Spleen (tissue), 11 donors: ENCODE data around the gene GPR21. TPM values are rescaled to one million over a fixed set of nuclear protein-coding genes. Genes with fewer than 3 reads are reported as not detected.

ENCODE experiments used
- DNase-seq: peaks from one replicate; pipeline ENCODE4 v3.0.0-alpha.2; 2020
- H3K27ac ChIP-seq, 8 donors: fragments of 200-600 bp; sonication (generic) in 7 of 8; 1 replicate in 4 of 8; 2 replicates in 4 of 8; pipeline versions ENCODE4 v1.5.0 to v1.8.0; 2016 to 2021; ENCODE audit warnings: inconsistent platforms in 4 of 8, mild to moderate bottlenecking in 4 of 8, moderate library complexity in 1 of 8
- H3K27me3 ChIP-seq, 7 donors: fragments of 200-600 bp; sonication (generic) in 6 of 7; replicated peaks in 1 of 7; 1 replicate in 4 of 7; 2 replicates in 3 of 7; pipeline versions ENCODE4 v1.5.0 to v1.8.0; 2016 to 2021; ENCODE audit warnings: inconsistent platforms in 3 of 7, mild to moderate bottlenecking in 1 of 7
- H3K36me3 ChIP-seq, 6 donors: fragments of 200-600 bp; sonication (generic) in 5 of 6; 1 replicate in 4 of 6; 2 replicates in 2 of 6; pipeline versions ENCODE4 v1.5.0 to v1.8.0; 2016 to 2021; ENCODE audit warnings: inconsistent platforms in 2 of 6
- H3K4me1 ChIP-seq, 6 donors: fragments of 200-600 bp; sonication (generic) in 5 of 6; 1 replicate in 3 of 6; 2 replicates in 3 of 6; pipeline versions ENCODE4 v1.5.0 to v1.8.0; 2016 to 2021; ENCODE audit warnings: inconsistent platforms in 3 of 6
- H3K4me3 ChIP-seq, 8 donors: fragments of 200-600 bp; sonication (generic) in 7 of 8; 1 replicate in 4 of 8; 2 replicates in 4 of 8; pipeline versions ENCODE4 v1.5.0 to v1.8.0; 2016 to 2021; ENCODE audit warnings: inconsistent platforms in 4 of 8, mild to moderate bottlenecking in 4 of 8, moderate library complexity in 2 of 8
- H3K9me3 ChIP-seq, 8 donors: fragments of 200-600 bp; sonication (generic) in 7 of 8; 1 replicate in 4 of 8; 2 replicates in 4 of 8; pipeline versions ENCODE4 v1.5.0 to v1.8.0; 2016 to 2021; ENCODE audit warnings: inconsistent platforms in 4 of 8
- CTCF ChIP-seq, 11 experiments: fragments of 200-600 bp in 7 of 11; fragments of 450-650 bp in 4 of 11; sonication (generic) in 4 of 11; IDR thresholded peaks in 8 of 11; conservative IDR thresholded peaks in 3 of 11; 1 replicate in 7 of 11; 2 replicates in 4 of 11; pipeline versions ENCODE4 v1.4.0 to v1.8.0; 2016 to 2021; ENCODE audit warnings: antibody characterized with exemption in 11 of 11, inconsistent platforms in 4 of 11, mild to moderate bottlenecking in 1 of 11
- POLR2A ChIP-seq, 3 donors: fragments of 450-650 bp; IDR thresholded peaks; one replicate each; pipeline ENCODE4 v1.5.1; 2017; ENCODE audit warnings: antibody characterized with exemption in 3 of 3, mild to moderate bottlenecking in 1 of 3
- POLR2AphosphoS5 ChIP-seq, 3 donors: sonication (generic); formaldehyde crosslinking; IDR thresholded peaks; one replicate each; pipeline ENCODE4 v1.5.1; 2017; ENCODE audit warnings: antibody characterized with exemption in 3 of 3
- WGBS, 5 donors: extraction: QIAGEN DNeasy Blood & Tissue Kit in 3 of 5; methylation state at CpG; one replicate each; pipeline versions ENCODE4 v1.1.5 to v1.1.7; 2013 to 2018; 5-methylcytosine and 5-hydroxymethylcytosine counted together
- intact Hi-C: fragments of 100-400 bp; cut with DNase I; formaldehyde crosslinking; loops from one replicate; pipeline ENCODE4 v1.15.0; 2023; ENCODE audit warnings: low total_unique reads
- polyA plus RNA-seq, 3 donors: library from polyadenylated mRNA; stranded (reverse); fragments of 200-250 nt; gene quantifications; one replicate each; pipeline ENCODE4 v1.2.1, GENCODE V29; 2013
- total RNA-seq, 7 donors: library from RNA; depleted of rRNA in 3 of 7; stranded (reverse); fragments of >200 nt in 3 of 7; fragmentation: NEBNext Ultra II Directional in 4 of 7; extraction: Animal tissue kit (Norgen Biotek cat#: 25700) in 4 of 7; gene quantifications; one replicate each; pipeline versions ENCODE4 v1.1.0 to v1.2.1, GENCODE V29; 2016 to 2021
- donor health status: healthy with polysubstance abuse.
- donor health status: DM: no; HTN: no; CAD: no; lungs with moderate emphysema.
- donor health status: DM: no; HTN: no; CAD: no.
- donor health status: Bipolar disorder and iron deficiency.
- donor health status: healthy.
- donor health status: DM: no; HTN: no; CAD: no.
- donor health status: DM: yes; HTN: yes; CAD: no.

GPR21 gene
- total and polyA plus RNA-seq, 10 donors, result 0.19 to 5.4 (median 3.0) TPM; not detected in 1

- Histone ChIP-seq H3K36me3 (peaks cover 0 to 18% (median 0%) of the 10 kb centered on the region in 6 donors), H3K27me3 (no peaks in the 10 kb centered on the region), H3K4me1 (peaks cover 0 to 40% (median 12%) of the 10 kb centered on the region in 6 donors), H3K9me3 (no peaks in the 10 kb centered on the region), H3K27ac (no peak overlapping the region), H3K4me3 (peak overlapping the region in 1 of 8 donors; percentile 1)
- TF ChIP-seq CTCF (IDR thresholded peaks at IDR 0.05 in 8 of 11, conservative IDR thresholded peaks at IDR 0.05 in 3 of 11) (no peak), POLR2AphosphoS5 (IDR thresholded peaks at IDR 0.05) (no peak), POLR2A (IDR thresholded peaks at IDR 0.05) (no peak)
- intact Hi-C loops, result no loop called here
- no peak for DNase-seq
- 49 to 71% (median 61%) methylated on average over 2 of the region's 2 CpGs for WGBS, 5 donors
These were observed 2.3 kb downstream of the GPR21 start for GRCh38 chr9:123035791-123036190.

- Histone ChIP-seq H3K4me1 (peaks cover 0 to 39% (median 12%) of the 10 kb centered on the region in 6 donors), H3K4me3 (no peak overlapping the region), H3K27ac (peak overlapping the region in 1 of 8 donors; percentile 22), H3K9me3 (no peaks in the 10 kb centered on the region), H3K36me3 (peaks cover 0 to 25% (median 0%) of the 10 kb centered on the region in 6 donors), H3K27me3 (no peaks in the 10 kb centered on the region)
- DNase-seq, result no peak
- WGBS, 5 donors, result 50 to 64% (median 59%) methylated on average over 3 of the region's 3 CpGs
- TF ChIP-seq CTCF (IDR thresholded peaks at IDR 0.05 in 8 of 11, conservative IDR thresholded peaks at IDR 0.05 in 3 of 11), result no peak
- TF ChIP-seq POLR2A (IDR thresholded peaks at IDR 0.05), result no peak
- no peak for TF ChIP-seq POLR2AphosphoS5 (IDR thresholded peaks at IDR 0.05)
- intact Hi-C loops, result no loop called here
These were observed 3.6 kb downstream of the GPR21 start for GRCh38 chr9:123036893-123037545.

- TF ChIP-seq POLR2AphosphoS5 (IDR thresholded peaks at IDR 0.05), result no peak
- Histone ChIP-seq H3K4me3 (no peak overlapping the region), H3K27ac (peak overlapping the region in 2 of 8 donors; percentile 5 to 16), H3K27me3 (no peaks in the 10 kb centered on the region), H3K36me3 (peaks cover 0 to 36% (median 0%) of the 10 kb centered on the region in 6 donors), H3K4me1 (peaks cover 0 to 12% (median 3%) of the 10 kb centered on the region in 6 donors), H3K9me3 (peaks cover 0 to 7% (median 0%) of the 10 kb centered on the region in 8 donors)
- DNase-seq, result no peak
- WGBS, 5 donors, result 46 to 66% (median 63%) methylated on average over 1 of the region's 1 CpG
- intact Hi-C loops, result no loop called here
These were observed 6.3 kb downstream of the GPR21 start for GRCh38 chr9:123039617-123040219.

- 38 to 87% (median 58%) methylated on average over 1 of the region's 1 CpG for WGBS, 5 donors
- H3K4me3 ChIP-seq, result no peak overlapping the region
- no peak overlapping the region for H3K27ac ChIP-seq
- DNase-seq, result no peak
- peaks cover 0 to 10% (median 2%) of the 10 kb centered on the region in 6 donors for H3K4me1 ChIP-seq
- TF ChIP-seq CTCF (IDR thresholded peaks at IDR 0.05 in 8 of 11, conservative IDR thresholded peaks at IDR 0.05 in 3 of 11), result no peak
- TF ChIP-seq POLR2AphosphoS5 (IDR thresholded peaks at IDR 0.05), result no peak
- TF ChIP-seq POLR2A (IDR thresholded peaks at IDR 0.05), result no peak
- intact Hi-C loops, result no loop called here
- H3K36me3 ChIP-seq, result peaks cover 0 to 30% (median 0%) of the 10 kb centered on the region in 6 donors
- peaks cover 0 to 7% (median 0%) of the 10 kb centered on the region in 8 donors for H3K9me3 ChIP-seq
- H3K27me3 ChIP-seq, result no peaks in the 10 kb centered on the region
These were observed 7.3 kb downstream of the GPR21 start for GRCh38 chr9:123040801-123041200.
